ENCODE data around the gene SLC27A4. TPM values are rescaled to one million over a fixed set of nuclear protein-coding genes. Genes with fewer than 3 reads are reported as not detected.

Gene SLC27A4
- total RNA-seq, 1 experiment from 2014 or later, result 17.0 TPM

- Histone ChIP-seq H3K27me3 (ENCODE audit: insufficient read depth, low read length) (no peaks in the 10 kb centered on the region), H3K23ac (ENCODE audit: insufficient read length, low read depth, low read length) (no peak overlapping the region), H2AK5ac (ENCODE audit: insufficient read length, low read length) (no peak overlapping the region), H3K23me2 (ENCODE audit: insufficient read length, low read depth, low read length, poor library complexity, severe bottlenecking) (no peaks in the 10 kb centered on the region), H4K8ac (replicated peaks; ENCODE audit: insufficient read length, low read depth, low read length) (no peak overlapping the region), H2BK12ac (ENCODE audit: insufficient read length, low read depth, low read length) (no peak overlapping the region), H2AFZ (ENCODE audit: low read length) (no peak overlapping the region), H3K27ac (ENCODE audit: insufficient read length, low read depth, low read length) (no peak overlapping the region), H2BK20ac (ENCODE audit: low read depth, low read length, poor library complexity, severe bottlenecking) (no peak overlapping the region), H2BK15ac (ENCODE audit: low read depth, low read length) (no peak overlapping the region), H3K4ac (ENCODE audit: low read depth, low read length) (no peak overlapping the region), H3T11ph (ENCODE audit: low read length) (no peak overlapping the region), H3K18ac (ENCODE audit: insufficient read length, low read depth, low read length) (no peak overlapping the region), H3K79me2 (ENCODE audit: insufficient read depth, low read length) (no peaks in the 10 kb centered on the region), H2BK120ac (ENCODE audit: low read depth, low read length, poor library complexity, severe bottlenecking) (no peak overlapping the region), H4K20me1 (ENCODE audit: control insufficient read depth, insufficient read depth, insufficient read length) (no peaks in the 10 kb centered on the region), H3K14ac (ENCODE audit: insufficient read depth, low read length) (no peak overlapping the region), H4K5ac (ENCODE audit: insufficient read length, low read depth, low read length) (no peak overlapping the region), H3K4me1 (ENCODE audit: insufficient read depth, low read length) (no peaks in the 10 kb centered on the region), H3K79me1 (ENCODE audit: insufficient read depth, low read depth, low read length, poor library complexity, severe bottlenecking) (no peaks in the 10 kb centered on the region), H3K4me2 (ENCODE audit: insufficient read depth, insufficient read length, low read length) (no peak overlapping the region), H2BK5ac (ENCODE audit: insufficient read length, low read length) (no peak overlapping the region), H3K56ac (ENCODE audit: insufficient read length, low read depth, low read length) (no peak overlapping the region), H4K91ac (ENCODE audit: insufficient read length, low read depth, low read length) (no peak overlapping the region), H3K9ac (ENCODE audit: extremely low read depth, insufficient read length, low read length) (no peak overlapping the region), H3K9me3 (ENCODE audit: control insufficient read depth, low read depth, low read length) (no peaks in the 10 kb centered on the region)
- no CpG with 5 or more reads among the region's 20 CpGs for WGBS (ENCODE audit: extremely low coverage, insufficient read length, low lambda C conversion rate)
- Mint-ChIP-seq H3K4me1 (peaks cover 2 to 4% of the 10 kb centered on the region in 2 experiments), H3K9me3 (no peaks in the 10 kb centered on the region), H3K27me3 (ENCODE audit: low read depth) (peaks cover 4% of the 10 kb centered on the region), H3K36me3 (ENCODE audit: insufficient read depth in 1 of 3, low read depth in 3 of 3) (no peaks in the 10 kb centered on the region), H3K4me3 (no peak overlapping the region), H3K27ac (no peak overlapping the region; a peak in 2 of 7 replicates)
- no peak for TF ChIP-seq CTCF (conservative IDR thresholded peaks at IDR 0.05)
- DNase-seq, result no peak
These were observed 41.5 kb upstream of the SLC27A4 start for GRCh38 chr9:128298535-128299482.

All from H9 (cell line).